GM21825 (cell line): Measurements from ENCODE around the gene C16orf74.

Experiments used
- ATAC-seq: cut with Tn5 transposase; IDR thresholded peaks from one replicate; pipeline ENCODE4 v1.9.1; 2021; ENCODE audit warnings: mild to moderate bottlenecking, moderate library complexity; ENCODE audit not compliant: unreplicated experiment

C16orf74 gene

DNA sequence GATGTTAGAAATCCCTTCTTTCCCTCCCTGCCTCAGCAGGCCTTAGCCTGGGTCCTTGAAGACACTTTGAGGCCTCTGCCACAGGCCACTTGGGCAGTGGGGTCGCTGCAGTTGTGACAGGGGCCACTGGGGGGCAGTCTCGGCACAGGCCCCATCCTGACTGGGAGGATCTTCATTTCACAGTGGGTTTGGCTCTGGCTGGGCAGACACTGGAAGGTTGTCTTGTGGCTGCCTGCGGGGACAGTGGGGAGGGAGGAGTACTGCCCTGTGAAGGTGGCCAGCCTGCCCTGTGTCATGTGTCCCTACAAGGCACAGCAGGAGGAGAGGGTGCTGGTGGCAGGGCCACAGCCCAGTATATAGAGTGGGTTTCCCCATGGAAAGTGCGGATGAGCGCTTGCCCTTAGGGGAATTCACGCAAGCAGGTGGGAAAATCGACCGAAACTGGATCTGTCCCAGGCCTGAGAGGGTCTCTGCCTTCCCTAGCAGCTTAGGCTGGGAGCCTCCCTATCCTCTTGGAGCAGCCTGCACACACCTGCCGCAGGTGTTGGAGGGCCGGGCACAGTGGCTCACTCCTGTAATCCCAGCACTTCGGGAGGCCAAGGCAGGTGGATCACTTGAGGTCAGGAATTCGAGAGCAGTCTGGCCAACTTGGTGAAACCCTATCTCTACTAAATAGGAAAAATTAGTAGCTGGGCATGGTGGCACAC is 90.9 kb downstream of the C16orf74 start:
- ATAC-seq: peak; percentile 47

DNA sequence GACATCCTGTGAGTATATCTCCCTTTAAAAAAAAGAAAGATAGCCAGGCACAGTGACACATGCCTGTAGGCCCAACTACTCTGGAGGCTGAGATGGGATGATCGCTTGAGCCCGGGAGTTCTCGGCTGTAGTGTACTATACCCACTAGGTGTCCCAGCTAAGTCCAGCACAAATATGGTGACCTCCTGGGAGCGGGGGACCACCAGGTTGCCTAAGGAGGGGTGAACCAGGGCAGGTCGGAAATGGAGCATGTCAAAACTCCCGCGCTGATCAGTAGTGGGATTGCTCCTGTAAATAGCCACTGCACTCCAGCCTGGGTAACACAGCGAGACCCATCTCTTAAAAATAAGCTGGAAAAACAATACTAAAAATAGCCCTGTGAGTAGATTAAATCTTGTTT is 91.6 kb downstream of the C16orf74 start:
- no peak for ATAC-seq

DNA sequence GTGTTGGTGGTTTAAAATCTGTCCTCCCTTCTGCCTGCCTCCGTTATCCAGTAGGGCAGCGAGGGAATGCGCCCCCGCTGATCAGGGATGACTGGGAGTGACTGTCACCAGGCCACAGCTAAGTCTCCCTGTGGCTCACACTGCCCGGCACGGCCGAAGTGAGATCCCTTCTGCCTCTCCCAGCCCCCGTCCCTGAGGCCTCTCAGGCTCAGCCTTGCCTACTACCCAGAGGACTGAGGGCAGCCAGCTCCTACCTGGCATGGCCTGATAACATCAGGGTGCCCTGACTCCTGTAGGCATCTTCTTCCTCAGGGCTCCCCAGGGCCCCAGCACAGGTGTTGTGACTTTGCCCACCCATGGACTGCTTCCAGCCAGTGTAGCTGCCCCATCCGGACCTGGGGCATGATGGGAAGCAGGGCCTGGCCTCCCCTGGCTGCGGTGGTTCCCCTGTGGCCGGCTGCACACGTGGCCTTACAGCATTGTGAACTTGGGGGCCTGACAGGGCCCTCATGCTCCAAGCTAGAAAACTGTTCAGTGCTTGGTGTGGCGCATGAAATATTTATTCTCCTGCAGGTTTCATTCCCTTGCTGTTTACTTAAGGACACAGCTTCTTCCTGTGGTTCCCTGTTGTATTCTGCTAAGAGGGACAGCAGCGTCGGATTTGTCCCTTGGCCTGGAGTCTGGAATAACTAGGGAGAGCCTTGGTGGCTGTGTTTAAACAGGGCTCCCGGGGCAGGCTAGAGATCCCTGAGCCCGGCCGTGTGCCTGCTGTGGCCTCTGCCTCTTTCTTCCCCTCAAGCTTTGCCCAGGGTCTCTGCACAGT is 92.2 kb downstream of the C16orf74 start:
- ATAC-seq: no peak

GRCh38 chr16:85657996-85658395 is 92.9 kb downstream of the C16orf74 start:
- ATAC-seq: no peak
